Prostate gland (tissue), 2 donors: ENCODE data around the gene OLFM1.

Source experiments
- CTCF ChIP-seq, 4 experiments: fragments of 200-600 bp in 2 of 4; fragments of 450-650 bp in 2 of 4; sonication (generic) in 2 of 4; IDR thresholded peaks; 1 replicate in 3 of 4; 2 replicates in 1 of 4; pipeline ENCODE4 v1.5.1; 2016 to 2019; ENCODE audit warnings: antibody characterized with exemption in 4 of 4, mild to moderate bottlenecking in 2 of 4, moderate library complexity in 2 of 4
- POLR2A ChIP-seq: fragments of 450-650 bp; IDR thresholded peaks from one replicate; pipeline ENCODE4 v1.6.1; 2016; ENCODE audit warnings: antibody characterized with exemption, mild to moderate bottlenecking
- POLR2AphosphoS5 ChIP-seq: sonication (generic); formaldehyde crosslinking; IDR thresholded peaks from one replicate; pipeline ENCODE4 v1.6.1; 2017; ENCODE audit warnings: antibody characterized with exemption

- TF ChIP-seq CTCF (IDR thresholded peaks at IDR 0.05) (no peak), POLR2AphosphoS5 (no peak), POLR2A (no peak)
Measured at GRCh38 chr9:135039916-135040645, 47.4 kb upstream of the OLFM1 start.
